ENCODE data around the gene OR1K1. TPM values are rescaled to one million over a fixed set of nuclear protein-coding genes. Genes with fewer than 3 reads are reported as not detected.

The OR1K1 gene
- total RNA-seq, 1 experiment from 2014 or later = not detected

DNA sequence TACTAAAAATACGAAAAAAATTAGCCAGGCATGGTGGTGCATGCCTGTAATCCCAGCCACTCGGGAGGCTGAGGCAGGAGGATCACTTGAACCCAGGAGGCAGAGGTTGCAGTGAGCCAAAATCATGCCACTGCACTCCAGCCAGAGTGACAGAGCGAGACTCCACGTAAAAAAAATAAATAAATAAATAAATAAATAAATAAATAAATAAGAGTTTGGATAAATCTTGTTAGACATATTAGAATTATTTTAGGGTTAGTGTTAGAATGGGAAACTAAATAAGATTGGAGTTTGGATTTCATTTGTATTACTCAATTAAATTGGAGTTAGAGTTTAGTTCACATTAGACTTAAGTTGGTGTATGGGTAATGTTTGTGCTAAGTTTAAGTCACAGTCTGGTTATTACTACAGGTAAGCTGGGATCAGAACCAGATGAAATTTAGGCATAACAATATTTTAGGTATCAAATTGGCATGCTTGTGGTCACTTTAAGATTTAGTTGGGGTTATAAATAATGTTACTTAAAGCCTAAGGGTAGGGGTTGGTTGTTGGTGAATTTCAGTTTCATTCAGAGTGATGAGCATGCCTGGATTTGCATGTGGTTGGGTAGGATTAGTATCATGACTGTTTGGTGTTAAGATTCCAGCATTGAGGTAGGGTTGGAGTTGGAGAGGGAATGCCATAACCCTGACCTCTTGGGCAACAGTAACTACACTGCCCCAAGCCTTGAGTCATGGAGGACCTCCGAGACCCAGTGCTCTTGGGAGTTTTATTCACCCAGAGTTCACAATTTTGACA, 7.9 kb upstream of the OR1K1 start:
- intact Hi-C loops (cut with micrococcal nuclease; ENCODE audit: unreplicated experiment) = no loop called here
- no peak overlapping the region for H3K4me3 Mint-ChIP-seq (ENCODE audit: low read depth, unreplicated experiment)
- H3K4me1 Mint-ChIP-seq (ENCODE audit: low read depth, unreplicated experiment) = no peaks in the 10 kb centered on the region
- TF ChIP-seq, protein P1, sequence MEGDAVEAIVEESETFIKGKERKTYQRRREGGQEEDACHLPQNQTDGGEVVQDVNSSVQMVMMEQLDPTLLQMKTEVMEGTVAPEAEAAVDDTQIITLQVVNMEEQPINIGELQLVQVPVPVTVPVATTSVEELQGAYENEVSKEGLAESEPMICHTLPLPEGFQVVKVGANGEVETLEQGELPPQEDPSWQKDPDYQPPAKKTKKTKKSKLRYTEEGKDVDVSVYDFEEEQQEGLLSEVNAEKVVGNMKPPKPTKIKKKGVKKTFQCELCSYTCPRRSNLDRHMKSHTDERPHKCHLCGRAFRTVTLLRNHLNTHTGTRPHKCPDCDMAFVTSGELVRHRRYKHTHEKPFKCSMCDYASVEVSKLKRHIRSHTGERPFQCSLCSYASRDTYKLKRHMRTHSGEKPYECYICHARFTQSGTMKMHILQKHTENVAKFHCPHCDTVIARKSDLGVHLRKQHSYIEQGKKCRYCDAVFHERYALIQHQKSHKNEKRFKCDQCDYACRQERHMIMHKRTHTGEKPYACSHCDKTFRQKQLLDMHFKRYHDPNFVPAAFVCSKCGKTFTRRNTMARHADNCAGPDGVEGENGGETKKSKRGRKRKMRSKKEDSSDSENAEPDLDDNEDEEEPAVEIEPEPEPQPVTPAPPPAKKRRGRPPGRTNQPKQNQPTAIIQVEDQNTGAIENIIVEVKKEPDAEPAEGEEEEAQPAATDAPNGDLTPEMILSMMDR (IDR thresholded peaks at IDR 0.05; ENCODE audit: unreplicated experiment) = no peak
- no peak overlapping the region for H3K27ac Mint-ChIP-seq (ENCODE audit: unreplicated experiment)
- no TSS peak for BruUV-seq (replicated peaks)
- H3K36me3 Mint-ChIP-seq (ENCODE audit: insufficient read depth, unreplicated experiment) = no peaks in the 10 kb centered on the region
- CTCF ChIA-PET = no interaction called here
- no peaks in the 10 kb centered on the region for H3K9me3 Mint-ChIP-seq (ENCODE audit: low read depth, unreplicated experiment)
- no peak for DNase-seq
- H3K27me3 Mint-ChIP-seq (ENCODE audit: unreplicated experiment) = peaks cover 13% of the 10 kb centered on the region

DNA sequence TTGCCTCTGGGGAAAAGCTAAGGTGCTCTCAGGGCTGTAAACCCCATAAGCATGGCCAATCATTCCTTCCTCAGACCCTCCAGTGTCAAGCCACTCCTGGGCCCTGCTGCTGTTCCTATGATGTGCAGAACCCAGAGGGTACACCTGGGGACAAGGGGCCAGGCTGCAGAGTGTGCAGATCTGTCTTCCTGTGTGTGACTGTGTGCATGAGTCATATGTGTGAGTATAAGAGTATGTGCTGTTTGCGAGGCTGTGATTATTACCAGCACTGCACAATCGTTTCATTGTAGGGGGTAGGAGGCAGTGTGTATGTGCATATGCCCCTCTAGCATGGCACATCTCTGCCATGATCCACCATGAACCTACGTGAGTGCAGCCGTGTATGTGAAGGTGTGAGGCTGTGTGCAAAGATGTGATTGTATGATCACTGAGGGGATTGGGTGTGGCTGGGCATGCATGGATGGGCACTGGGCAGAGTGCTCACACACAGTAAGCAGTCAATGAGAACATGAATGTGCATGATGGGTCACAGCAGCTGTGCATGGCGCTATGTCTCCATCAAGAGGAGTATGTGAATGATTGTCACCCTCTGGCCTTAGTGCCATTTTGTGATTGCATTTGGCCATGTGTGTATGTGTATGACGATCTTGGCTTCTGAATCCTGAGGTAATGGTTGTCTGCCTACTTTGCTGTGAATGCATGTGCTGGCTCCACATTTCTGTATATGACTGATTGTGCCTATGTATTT, 2.4 kb upstream of the OR1K1 start:
- CTCF ChIA-PET = no interaction called here
- Mint-ChIP-seq H3K9me3 (ENCODE audit: low read depth, unreplicated experiment) (no peaks in the 10 kb centered on the region), H3K27ac (ENCODE audit: unreplicated experiment) (no peak overlapping the region), H3K27me3 (ENCODE audit: unreplicated experiment) (peaks cover 13% of the 10 kb centered on the region), H3K36me3 (ENCODE audit: insufficient read depth, unreplicated experiment) (no peaks in the 10 kb centered on the region), H3K4me3 (ENCODE audit: low read depth, unreplicated experiment) (no peak overlapping the region), H3K4me1 (ENCODE audit: low read depth, unreplicated experiment) (no peaks in the 10 kb centered on the region)
- no peak for DNase-seq
- no TSS peak for BruUV-seq (replicated peaks)
- TF ChIP-seq, protein P1 (IDR thresholded peaks at IDR 0.05; ENCODE audit: unreplicated experiment) = no peak
- intact Hi-C loops (cut with micrococcal nuclease; ENCODE audit: unreplicated experiment) = no loop called here

DNA sequence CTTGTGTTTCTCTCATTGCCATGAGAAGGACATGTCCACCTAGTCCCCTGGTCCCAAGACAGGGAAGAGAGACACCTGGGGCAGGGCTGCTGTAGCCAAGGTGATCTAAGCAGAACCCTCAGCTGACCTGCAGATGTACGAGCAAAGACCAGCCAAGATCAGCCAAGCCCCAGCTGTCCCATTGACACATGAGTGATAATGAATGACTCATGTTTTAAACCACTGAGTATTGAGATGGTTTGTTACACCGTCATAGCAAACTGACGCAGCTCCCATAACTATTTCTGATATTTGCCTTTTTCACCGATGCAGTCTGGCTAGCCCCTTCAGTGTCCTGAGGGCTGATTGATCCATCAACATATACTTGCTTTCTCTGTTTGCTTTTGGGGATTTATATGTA, 6.7 kb downstream of the OR1K1 start:
- H3K27me3 Mint-ChIP-seq (ENCODE audit: unreplicated experiment) = peaks cover 13% of the 10 kb centered on the region

DNA sequence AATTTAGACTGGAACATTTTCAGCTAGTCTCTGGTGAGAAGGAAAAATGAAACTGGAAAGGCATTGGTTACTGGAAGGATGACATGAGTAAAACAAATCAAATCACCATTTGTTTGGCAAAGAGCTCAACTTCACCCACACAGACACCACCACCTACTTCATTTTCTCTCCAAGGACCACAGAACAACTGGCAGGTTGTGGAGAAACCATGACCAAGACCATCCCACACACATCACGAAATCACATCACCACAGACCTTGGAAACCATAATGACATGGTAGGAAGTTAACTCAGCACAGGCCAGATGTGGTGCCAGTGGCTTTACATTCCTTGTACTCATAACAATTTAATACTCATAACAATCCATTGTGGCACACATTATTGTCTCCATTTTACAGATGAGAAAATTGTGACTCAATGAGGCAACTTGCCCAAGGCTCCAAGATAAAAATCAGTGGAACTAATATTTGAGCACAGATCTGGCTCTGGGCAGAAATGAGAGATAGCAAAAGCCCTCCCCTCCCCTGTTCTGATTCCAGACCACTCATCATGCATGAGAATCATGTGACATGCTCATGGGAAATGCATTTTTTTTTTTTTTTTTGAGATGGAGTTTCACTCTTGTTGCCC, 7.5 kb downstream of the OR1K1 start:
- Mint-ChIP-seq H3K4me1 (ENCODE audit: low read depth, unreplicated experiment) (no peaks in the 10 kb centered on the region), H3K27ac (ENCODE audit: unreplicated experiment) (no peak overlapping the region), H3K36me3 (ENCODE audit: insufficient read depth, unreplicated experiment) (peaks cover 5% of the 10 kb centered on the region), H3K4me3 (ENCODE audit: low read depth, unreplicated experiment) (no peak overlapping the region), H3K9me3 (ENCODE audit: low read depth, unreplicated experiment) (no peaks in the 10 kb centered on the region), H3K27me3 (ENCODE audit: unreplicated experiment) (peaks cover 13% of the 10 kb centered on the region)
- no TSS peak for BruUV-seq (replicated peaks)
- TF ChIP-seq, protein P1 (IDR thresholded peaks at IDR 0.05; ENCODE audit: unreplicated experiment) = no peak
- intact Hi-C loops (cut with micrococcal nuclease; ENCODE audit: unreplicated experiment) = no loop called here
- no peak for DNase-seq
- CTCF ChIA-PET = no interaction called here

More for the DNA sequence above, 6.7 kb downstream of the OR1K1 start:
- intact Hi-C loops (cut with micrococcal nuclease; ENCODE audit: unreplicated experiment) = no loop called here
- H3K9me3 Mint-ChIP-seq (ENCODE audit: low read depth, unreplicated experiment) = no peaks in the 10 kb centered on the region
- H3K36me3 Mint-ChIP-seq (ENCODE audit: insufficient read depth, unreplicated experiment) = peaks cover 5% of the 10 kb centered on the region
- no peak overlapping the region for H3K27ac Mint-ChIP-seq (ENCODE audit: unreplicated experiment)
- TF ChIP-seq, protein P1 (IDR thresholded peaks at IDR 0.05; ENCODE audit: unreplicated experiment) = no peak
- CTCF ChIA-PET = no interaction called here
- no peak for DNase-seq
- no peaks in the 10 kb centered on the region for H3K4me1 Mint-ChIP-seq (ENCODE audit: low read depth, unreplicated experiment)
- BruUV-seq (replicated peaks) = no TSS peak
- no peak overlapping the region for H3K4me3 Mint-ChIP-seq (ENCODE audit: low read depth, unreplicated experiment)

All from Calu3 (cell line).